PC-9 (cell line): ENCODE results near the gene NALCN. TPM values are rescaled to one million over a fixed set of nuclear protein-coding genes. Genes with fewer than 3 reads are reported as not detected.

Source experiments
- BruUV-seq: library from RNA; stranded (reverse); fragments of 400-500 nt; replicated peaks from 2 replicates; lab custom pipeline; 2021; lab: Mats Ljungman, UMichigan
- CTCF ChIA-PET: fragments of 300-600 bp; sonication (Branson Sonifier 250); formaldehyde crosslinking; loops from one replicate; lab custom pipeline; 2022; ENCODE audit warnings: antibody characterized with exemption; lab: Charles Lee
- POLR2A ChIA-PET: fragments of 300-600 bp; sonication (Branson Sonifier 250); formaldehyde crosslinking; loops from one replicate; lab custom pipeline; 2022; ENCODE audit warnings: antibody characterized with exemption; ENCODE audit not compliant: unreplicated experiment; lab: Charles Lee
- DNase-seq, 2 experiments: peaks; one replicate each; pipeline versions ENCODE4 v3.0.0 to v3.0.0-alpha.2; 2015 to 2022; ENCODE audit warnings: mixed read lengths in 1 of 2
- H2AFZ ChIP-seq: fragments of 200-600 bp; sonication (generic); 2 replicates; pipeline ENCODE4 v1.8.1; 2017; ENCODE audit warnings: antibody characterized with exemption
- H3F3A ChIP-seq: fragments of 200-600 bp; sonication (generic); 2 replicates; pipeline ENCODE4 v1.8.1; 2017; ENCODE audit warnings: antibody characterized with exemption, mild to moderate bottlenecking, low read depth; ENCODE audit not compliant: insufficient read depth
- H3K27ac ChIP-seq: fragments of 200-600 bp; sonication (generic); 2 replicates; pipeline ENCODE4 v1.6.1; 2016; ENCODE audit warnings: mixed run types
- H3K27me3 ChIP-seq: fragments of 200-600 bp; sonication (generic); 2 replicates; pipeline ENCODE4 v1.6.1; 2016; ENCODE audit warnings: low read depth, mixed run types; ENCODE audit not compliant: insufficient read depth
- H3K36me3 ChIP-seq: fragments of 200-600 bp; sonication (generic); 2 replicates; pipeline ENCODE4 v1.6.1; 2016; ENCODE audit warnings: low read depth, mixed run types
- H3K4me1 ChIP-seq: fragments of 200-600 bp; sonication (generic); replicated peaks from 2 replicates; pipeline ENCODE4 v1.6.1; 2016; ENCODE audit warnings: mixed run types; ENCODE audit not compliant: insufficient read depth
- H3K4me2 ChIP-seq: fragments of 200-600 bp; sonication (generic); 2 replicates; pipeline ENCODE4 v1.6.1; 2017; ENCODE audit warnings: mixed run types
- H3K4me3 ChIP-seq: fragments of 200-600 bp; sonication (generic); 2 replicates; pipeline ENCODE4 v1.6.1; 2016; ENCODE audit warnings: mixed run types
- H3K79me2 ChIP-seq: fragments of 200-600 bp; sonication (generic); 2 replicates; pipeline ENCODE4 v1.6.1; 2017; ENCODE audit warnings: low read depth, mixed run types
- H3K9me2 ChIP-seq: fragments of 200-600 bp; sonication (generic); 2 replicates; pipeline ENCODE4 v1.8.1; 2017; ENCODE audit warnings: mild to moderate bottlenecking; ENCODE audit not compliant: insufficient read depth
- H3K9me3 ChIP-seq: fragments of 200-600 bp; sonication (generic); 2 replicates; pipeline ENCODE4 v1.8.1; 2016; ENCODE audit warnings: low read depth; ENCODE audit not compliant: insufficient read depth
- H4K20me1 ChIP-seq: fragments of 200-600 bp; sonication (generic); 2 replicates; pipeline ENCODE4 v1.8.1; 2017; ENCODE audit not compliant: insufficient read depth
- CTCF ChIP-seq: fragments of 200-600 bp; sonication (generic); conservative IDR thresholded peaks from 2 replicates; pipeline ENCODE4 v1.6.1; 2017; ENCODE audit warnings: mixed run types, antibody characterized with exemption, mild to moderate bottlenecking, moderate library complexity
- EZH2 ChIP-seq: fragments of 200-600 bp; sonication (generic); IDR thresholded peaks from 2 replicates; pipeline ENCODE4 v1.8.0; 2017; ENCODE audit warnings: antibody characterized with exemption, low read depth
- intact Hi-C: fragments of 100-400 bp; cut with micrococcal nuclease; formaldehyde crosslinking; loops from one replicate; pipeline ENCODE4 v1.10.0; 2022; ENCODE audit not compliant: unreplicated experiment
- total RNA-seq: library from RNA; stranded (reverse); gene quantifications from 2 replicates; pipeline ENCODE4 v1.2.3, GENCODE V29; 2021

The NALCN gene
- total RNA-seq, 1 experiment from 2014 or later, result 7.7 TPM

GRCh38 chr13:101449790-101450748 lies 33.8 kb upstream of the NALCN start:
- peak; percentile 61 to 99 for DNase-seq
- TF ChIP-seq CTCF, result no peak
- no peak for TF ChIP-seq EZH2
- Histone ChIP-seq H3K4me1 (peaks cover 54% of the 10 kb centered on the region), H3K27me3 (no peaks in the 10 kb centered on the region), H3K4me2 (peak overlapping the region; percentile 86), H3F3A (peaks cover 65% of the 10 kb centered on the region), H3K9me3 (peaks cover 3% of the 10 kb centered on the region; the same call in 1 of the 2 replicates), H4K20me1 (no peaks in the 10 kb centered on the region), H3K36me3 (no peaks in the 10 kb centered on the region), H3K9me2 (no peaks in the 10 kb centered on the region), H2AFZ (0 out of 2 replicates have a peak overlapping the region, but pooled peaks have one; percentile 18), H3K27ac (peak overlapping the region; percentile 98), H3K4me3 (peak overlapping the region; percentile 86; the same call in 1 of the 2 replicates), H3K79me2 (peaks cover 24% of the 10 kb centered on the region)
- POLR2A ChIA-PET, result interaction anchor here (0.6 kb wide), 2 partner anchors 13 to 192 kb away, joined by 4 to 5 read pairs; no protein-coding TSS in a partner anchor
- BruUV-seq, result no TSS peak
- CTCF ChIA-PET, result no interaction called here
- intact Hi-C loops, result loop anchor here (1.0 to 5.0 kb wide), 6 partner anchors 39 to 305 kb away; no protein-coding TSS in a partner anchor

- Histone ChIP-seq H3K27me3 (no peaks in the 10 kb centered on the region), H3K27ac (peak overlapping the region; percentile 98), H4K20me1 (no peaks in the 10 kb centered on the region), H3K36me3 (no peaks in the 10 kb centered on the region), H3K9me3 (peaks cover 3% of the 10 kb centered on the region; the same call in 1 of the 2 replicates), H3K4me1 (peaks cover 45% of the 10 kb centered on the region), H2AFZ (no peak overlapping the region), H3K4me2 (no peak overlapping the region), H3F3A (peaks cover 46% of the 10 kb centered on the region), H3K4me3 (no peak overlapping the region), H3K9me2 (no peaks in the 10 kb centered on the region), H3K79me2 (peaks cover 17% of the 10 kb centered on the region)
- ChIA-PET CTCF (no interaction called here), POLR2A (no interaction called here)
- no peak for TF ChIP-seq EZH2
- TF ChIP-seq CTCF, result no peak
- no peak for DNase-seq
- intact Hi-C loops, result no loop called here
- BruUV-seq, result no TSS peak
These were observed 31.5 kb upstream of the NALCN start for GRCh38 chr13:101447852-101448251.

GRCh38 chr13:101434486-101434885 lies 18.2 kb upstream of the NALCN start:
- DNase-seq, result no peak
- H3K9me2 ChIP-seq, result no peaks in the 10 kb centered on the region
- H3K79me2 ChIP-seq, result no peaks in the 10 kb centered on the region
- ChIA-PET POLR2A (no interaction called here), CTCF (no interaction called here)
- H2AFZ ChIP-seq, result no peak overlapping the region
- H3K9me3 ChIP-seq, result no peaks in the 10 kb centered on the region
- H3K4me2 ChIP-seq, result no peak overlapping the region
- no peaks in the 10 kb centered on the region; the same call in 1 of the 2 replicates for H3F3A ChIP-seq
- H3K4me3 ChIP-seq, result no peak overlapping the region
- no peak overlapping the region for H3K27ac ChIP-seq
- no peaks in the 10 kb centered on the region for H3K4me1 ChIP-seq
- no peaks in the 10 kb centered on the region for H3K27me3 ChIP-seq
- H3K36me3 ChIP-seq, result no peaks in the 10 kb centered on the region
- no TSS peak for BruUV-seq
- intact Hi-C loops, result no loop called here
- no peak for TF ChIP-seq EZH2
- no peak for TF ChIP-seq CTCF
- no peaks in the 10 kb centered on the region for H4K20me1 ChIP-seq
